HTERT RPE-1 (cell line): ENCODE measurements around the gene WIF1.

ENCODE experiments used
- in situ Hi-C: fragments of 300-500 bp; cut with MboI; formaldehyde crosslinking; loops from 4 replicates; pipeline ENCODE4 v1.14.3; 2020; ENCODE audit warnings: low sequenced_read_pairs

The WIF1 gene, protein sequence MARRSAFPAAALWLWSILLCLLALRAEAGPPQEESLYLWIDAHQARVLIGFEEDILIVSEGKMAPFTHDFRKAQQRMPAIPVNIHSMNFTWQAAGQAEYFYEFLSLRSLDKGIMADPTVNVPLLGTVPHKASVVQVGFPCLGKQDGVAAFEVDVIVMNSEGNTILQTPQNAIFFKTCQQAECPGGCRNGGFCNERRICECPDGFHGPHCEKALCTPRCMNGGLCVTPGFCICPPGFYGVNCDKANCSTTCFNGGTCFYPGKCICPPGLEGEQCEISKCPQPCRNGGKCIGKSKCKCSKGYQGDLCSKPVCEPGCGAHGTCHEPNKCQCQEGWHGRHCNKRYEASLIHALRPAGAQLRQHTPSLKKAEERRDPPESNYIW

DNA sequence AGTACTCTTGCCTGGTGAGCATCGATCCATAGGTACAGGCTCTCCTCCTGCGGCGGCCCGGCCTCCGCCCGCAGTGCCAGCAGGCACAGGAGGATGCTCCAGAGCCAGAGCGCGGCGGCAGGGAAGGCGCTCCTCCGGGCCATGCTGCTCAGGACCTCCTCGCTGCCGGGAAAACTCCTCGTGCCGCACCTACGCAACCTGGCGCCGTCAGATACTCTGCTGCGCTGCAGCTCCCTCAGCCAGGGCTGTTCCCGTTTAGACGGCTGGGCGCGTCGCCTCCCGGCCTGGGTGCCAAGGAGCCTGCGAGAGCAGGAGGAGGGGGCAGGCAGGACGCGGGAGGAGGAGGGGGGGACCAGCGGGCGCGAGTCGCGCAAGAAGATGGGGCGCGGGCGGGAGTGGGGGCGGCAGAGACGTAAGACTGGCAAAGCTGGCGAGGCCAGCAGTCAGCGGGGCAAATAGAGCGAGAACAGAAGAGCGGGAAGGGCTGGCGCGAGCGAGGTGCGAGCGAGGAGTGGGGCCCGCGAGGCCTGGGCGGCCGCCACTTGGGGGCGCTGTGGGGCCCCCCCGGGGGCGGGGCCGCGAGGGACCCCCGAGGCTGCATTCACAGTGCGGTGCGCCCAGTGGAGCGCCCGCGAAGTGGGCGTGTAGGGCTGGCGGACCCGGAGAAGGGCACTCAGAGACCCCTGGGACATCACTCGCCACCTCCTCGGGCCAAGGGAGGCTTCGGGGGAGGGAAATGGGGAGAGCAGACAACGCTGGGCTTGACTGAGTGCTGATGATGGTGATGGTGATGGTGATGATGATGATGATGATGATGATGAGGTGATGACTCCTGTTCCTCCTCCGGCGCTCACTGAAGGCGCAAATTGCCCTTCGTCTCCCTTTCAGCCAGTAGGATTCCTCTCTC is at the start of gene WIF1:
TSS of gene WIF1 (minus strand) at position 257 of the 907 bp plus-strand sequence. CDS start at position 143, 114 bp downstream.
- in situ Hi-C loops = no loop called here

DNA sequence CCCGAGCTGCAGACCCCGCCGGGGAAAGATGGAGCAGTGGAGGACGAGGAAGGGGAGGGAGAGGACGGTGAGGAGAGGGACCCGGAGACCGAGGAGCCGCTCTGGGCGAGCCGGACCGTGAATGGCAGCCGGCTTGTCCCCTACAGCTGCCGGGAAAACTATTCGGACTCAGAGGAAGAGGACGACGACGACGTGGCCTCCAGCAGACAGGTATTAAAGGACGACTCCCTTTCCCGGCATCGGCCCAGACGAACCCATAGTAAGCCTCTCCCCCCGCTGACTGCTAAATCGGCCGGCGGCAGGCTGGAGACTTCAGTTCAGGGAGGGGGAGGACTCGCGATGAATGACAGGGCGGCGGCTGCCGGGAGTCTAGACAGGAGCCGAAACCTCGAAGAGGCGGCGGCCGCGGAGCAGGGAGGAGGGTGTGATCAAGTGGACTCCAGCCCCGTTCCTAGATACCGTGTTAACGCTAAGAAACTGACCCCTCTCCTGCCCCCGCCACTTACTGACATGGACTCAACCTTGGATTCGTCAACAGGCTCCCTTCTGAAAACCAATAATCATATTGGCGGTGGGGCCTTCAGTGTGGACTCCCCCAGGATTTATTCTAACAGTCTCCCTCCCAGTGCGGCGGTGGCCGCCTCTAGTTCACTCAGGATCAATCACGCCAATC is 49.2 kb upstream of the WIF1 start:
- in situ Hi-C loops = no loop called here

DNA sequence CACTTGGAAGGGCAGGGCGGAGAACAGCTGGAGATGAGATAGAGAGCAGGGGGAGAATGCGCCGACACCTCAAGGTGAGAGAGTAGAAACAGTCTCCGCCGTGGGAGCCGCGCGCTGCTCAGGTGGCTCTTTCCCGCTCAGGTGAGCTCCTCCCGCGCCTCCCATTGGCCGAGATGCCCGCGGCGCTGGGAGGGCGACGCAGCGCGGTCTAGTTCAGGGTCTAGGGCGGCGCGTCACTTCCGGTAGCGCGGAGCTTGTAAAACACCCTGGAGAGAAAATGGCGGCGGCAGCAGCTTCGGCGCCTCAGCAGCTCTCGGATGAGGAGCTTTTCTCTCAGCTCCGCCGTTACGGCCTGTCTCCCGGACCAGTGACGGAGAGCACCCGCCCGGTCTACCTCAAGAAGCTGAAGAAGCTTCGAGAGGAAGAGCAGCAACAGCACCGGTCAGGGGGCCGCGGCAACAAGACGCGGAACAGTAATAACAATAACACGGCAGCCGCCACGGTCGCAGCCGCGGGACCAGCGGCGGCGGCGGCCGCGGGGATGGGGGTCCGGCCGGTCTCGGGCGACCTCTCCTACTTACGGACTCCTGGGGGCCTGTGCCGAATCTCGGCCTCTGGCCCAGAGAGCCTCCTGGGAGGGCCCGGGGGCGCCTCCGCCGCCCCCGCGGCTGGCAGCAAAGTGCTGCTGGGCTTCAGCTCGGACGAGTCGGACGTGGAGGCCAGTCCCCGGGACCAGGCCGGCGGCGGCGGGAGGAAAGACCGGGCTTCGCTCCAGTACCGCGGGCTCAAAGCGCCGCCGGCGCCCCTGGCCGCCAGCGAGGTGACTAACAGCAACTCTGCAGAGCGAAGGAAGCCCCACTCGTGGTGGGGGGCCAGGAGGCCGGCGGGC is 48.5 kb upstream of the WIF1 start, which contains the start of gene LEMD3:
TSS of gene LEMD3 (plus strand) at position 264 of the 889 bp plus-strand sequence. CDS start at position 278, 14 bp downstream.
- in situ Hi-C loops = no loop called here

DNA sequence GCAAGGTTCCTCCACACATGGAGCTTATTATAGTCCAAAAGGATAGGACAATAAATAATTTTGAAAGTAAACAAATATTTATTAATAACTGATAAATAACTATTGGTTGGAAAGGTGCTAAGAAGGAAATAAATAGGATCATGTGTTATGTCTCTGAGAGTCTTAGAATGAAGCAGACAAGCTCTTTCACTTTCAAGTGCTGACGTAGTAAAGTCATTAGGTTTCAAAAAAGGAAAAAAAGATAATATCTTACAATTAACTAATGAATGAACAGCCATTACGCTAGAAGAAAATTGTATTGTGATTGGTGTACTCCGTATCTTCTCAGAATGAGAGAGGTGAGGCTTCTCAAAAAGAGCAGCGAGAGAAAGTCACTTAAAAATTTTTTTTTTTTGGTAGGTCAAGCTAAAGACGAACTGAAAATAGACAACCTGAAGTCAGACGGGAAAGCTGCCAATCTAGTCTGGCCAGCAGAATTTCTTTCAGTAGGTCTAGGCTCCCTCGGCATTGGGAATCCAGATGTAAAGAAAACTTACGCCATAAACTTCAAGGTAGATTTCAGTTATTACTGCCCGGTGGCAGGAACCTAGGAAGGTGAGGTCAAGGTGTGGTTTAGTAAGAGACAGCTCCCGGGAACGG is 47.7 kb upstream of the WIF1 start:
- in situ Hi-C loops = no loop called here

DNA sequence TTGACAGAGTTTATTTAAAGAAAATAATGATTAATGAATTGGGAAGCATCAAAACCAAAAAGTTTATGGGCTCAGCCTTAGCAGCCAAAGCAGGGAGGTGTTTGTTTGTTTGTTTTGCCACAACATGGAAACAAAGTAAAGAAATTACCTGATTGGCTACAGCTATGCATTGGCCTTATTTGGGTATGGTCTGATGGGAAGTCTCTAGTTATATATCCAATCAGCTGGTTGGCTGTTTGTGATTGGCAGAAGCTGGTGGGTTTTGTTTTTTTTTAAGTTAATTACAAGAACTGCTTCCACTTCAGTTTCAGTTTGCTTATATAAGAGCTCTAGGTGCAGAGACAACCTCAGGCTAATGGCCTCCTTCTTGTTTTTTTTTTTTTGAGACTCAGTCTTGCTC is 43.7 kb upstream of the WIF1 start:
- in situ Hi-C loops = no loop called here

DNA sequence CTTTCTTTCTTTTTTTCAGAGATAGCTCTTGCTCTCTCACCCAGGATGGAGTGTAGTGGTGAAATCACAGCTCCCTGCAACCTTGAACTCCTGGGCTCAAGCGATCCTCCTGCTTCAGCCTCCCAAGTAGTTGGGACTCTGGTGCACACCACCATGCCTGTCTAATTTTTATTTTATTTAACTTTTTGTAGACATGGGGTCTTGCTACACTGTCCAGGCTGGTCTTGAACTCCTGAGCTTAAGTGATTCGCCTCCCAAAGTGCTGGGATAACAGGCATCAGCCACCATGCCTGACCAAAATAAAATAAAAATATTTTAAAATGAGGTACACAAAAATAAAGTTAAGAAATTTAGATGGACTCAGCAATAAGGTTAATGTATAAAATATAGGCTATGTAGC is 43.1 kb upstream of the WIF1 start:
- in situ Hi-C loops = no loop called here

DNA sequence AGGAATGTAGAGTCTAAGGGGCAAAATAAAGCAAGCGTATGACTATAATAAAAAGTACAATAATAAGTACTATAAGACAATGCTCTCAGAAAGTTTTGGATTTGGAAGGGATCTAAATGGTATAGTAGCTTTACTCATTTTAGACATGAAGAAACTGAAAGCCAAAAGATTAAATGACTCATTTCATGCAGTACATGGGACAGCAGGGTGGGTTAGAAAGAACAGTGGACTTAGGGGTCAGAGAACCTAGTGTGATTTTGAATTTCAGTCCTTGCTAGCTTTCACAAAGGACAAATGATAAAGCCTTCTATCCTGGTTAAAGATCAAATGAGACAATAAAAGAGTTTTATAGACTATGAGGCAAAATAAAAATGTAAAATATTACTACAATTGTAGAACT is 41.5 kb upstream of the WIF1 start:
- in situ Hi-C loops = no loop called here

DNA sequence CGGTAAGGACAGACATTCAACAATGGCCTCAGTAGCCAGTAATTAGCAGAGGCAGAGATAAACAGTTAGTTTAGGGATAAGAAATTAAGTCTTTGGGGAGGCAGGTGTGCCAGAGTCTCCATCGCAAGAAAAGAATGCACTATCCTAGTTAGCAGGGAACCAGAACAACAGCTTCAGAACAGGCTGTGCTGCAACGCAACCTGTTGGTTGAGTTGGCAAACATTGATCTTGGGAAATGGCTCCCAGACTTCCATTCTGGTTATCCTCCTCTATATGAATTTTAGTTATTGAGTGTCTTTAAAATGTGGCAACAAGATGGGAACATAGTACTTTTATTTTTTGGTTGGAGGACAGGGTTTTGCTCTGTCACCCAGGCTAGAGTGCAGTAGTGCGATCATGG is 36.0 kb upstream of the WIF1 start:
- in situ Hi-C loops = no loop called here

DNA sequence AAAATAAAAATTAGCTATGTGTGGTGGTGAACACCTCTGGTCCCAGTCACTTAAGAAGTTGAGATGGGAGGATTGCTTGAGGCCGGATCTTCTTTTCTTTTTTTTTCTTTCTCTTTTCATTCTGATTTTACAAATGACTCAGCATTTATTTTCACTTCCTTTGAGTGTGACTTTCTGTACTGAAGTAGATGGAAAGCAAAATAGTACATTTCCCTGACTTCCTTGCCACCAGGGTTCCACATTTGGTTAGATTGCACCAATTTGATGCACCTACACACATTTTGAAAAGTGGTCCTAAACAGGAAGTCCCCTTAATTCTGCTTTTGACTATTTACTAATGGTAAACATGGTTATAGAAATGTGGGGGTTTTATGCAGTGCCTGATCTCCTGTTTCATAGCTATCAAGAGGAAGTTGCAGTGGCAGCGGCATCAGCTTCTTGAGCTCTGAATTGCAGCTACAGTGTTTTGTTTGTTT is 35.3 kb upstream of the WIF1 start:
- in situ Hi-C loops = no loop called here

DNA sequence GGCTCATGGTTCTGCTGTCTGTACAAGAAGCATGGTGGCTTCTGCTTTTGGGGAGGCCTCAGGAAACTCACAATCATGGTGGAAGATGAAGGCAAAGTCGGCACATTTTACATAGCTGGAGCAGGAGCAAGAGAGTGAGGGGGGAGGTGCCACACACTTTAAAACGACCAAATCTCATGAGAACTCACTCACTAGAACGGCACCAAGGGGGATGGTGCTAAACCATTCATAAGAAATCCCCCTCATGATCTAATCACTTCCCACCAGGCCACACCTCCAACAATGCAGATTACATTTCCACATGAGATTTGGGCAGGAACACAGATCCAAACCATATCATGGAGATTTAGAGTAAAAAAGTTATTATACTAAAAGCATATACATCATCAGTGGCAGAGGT is 34.7 kb upstream of the WIF1 start:
- in situ Hi-C loops = no loop called here

DNA sequence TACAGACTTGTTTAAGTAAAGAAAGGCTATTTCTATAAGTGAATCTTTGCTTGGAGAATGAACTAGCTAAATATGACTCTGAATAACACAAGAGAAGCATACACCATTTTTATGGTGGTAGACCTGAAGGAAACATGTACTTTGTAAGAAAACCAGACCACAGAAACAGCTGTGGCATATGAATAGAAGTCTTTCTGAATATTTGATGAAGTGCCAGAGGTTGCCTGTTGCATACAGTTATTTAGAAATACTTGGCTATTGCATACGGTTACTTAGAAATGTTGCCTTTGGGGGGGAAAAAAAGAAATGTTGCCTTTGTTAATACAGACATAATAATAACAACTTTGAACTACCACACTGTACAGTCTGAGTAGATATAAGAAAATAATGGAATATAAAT is 31.5 kb upstream of the WIF1 start:
- in situ Hi-C loops = no loop called here

DNA sequence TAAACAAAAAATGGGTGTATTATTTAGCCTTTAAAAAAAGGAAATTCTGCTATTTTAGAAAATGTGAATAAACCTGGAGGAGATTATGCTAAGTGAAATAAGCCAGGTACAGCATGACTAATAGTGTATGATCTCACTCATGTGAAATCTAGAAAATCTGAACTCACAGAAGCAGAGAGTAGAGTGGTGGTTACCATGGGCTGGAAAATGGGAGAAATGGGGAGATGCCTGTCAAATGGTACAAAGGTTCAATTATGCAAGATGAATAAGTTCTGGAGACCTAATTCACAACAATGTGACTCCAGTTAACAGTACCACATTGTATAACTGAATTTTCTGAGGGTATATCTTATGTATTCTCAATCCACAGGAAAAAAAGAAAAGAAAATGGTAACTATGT is 30.9 kb upstream of the WIF1 start:
- in situ Hi-C loops = no loop called here

DNA sequence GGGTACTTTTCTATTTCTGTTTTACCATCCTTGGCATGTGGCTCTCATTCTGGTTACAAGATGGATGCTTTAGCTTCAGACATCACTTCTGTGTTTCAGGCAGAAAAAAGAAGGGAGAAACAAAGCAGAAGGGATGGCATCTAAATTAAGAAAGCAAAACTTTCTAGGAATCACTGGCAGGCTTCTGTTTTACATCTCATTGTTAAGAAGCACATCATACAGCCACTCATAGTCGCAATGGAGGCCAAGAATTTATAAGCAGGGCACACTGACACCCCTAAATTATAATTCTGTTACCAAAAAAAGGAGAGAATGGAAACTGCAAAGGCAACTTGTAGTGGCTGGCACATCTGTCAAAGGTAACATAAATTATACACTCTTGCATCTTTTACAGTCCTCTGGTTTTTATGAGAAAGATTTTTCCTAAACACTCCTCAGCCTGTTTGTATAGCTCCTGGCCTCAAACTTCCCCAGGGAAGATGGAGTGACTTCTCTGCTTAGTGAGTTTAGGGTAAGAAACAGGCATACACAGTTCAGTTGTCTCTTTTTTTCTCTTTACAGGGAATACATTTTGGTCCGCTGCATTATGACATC is 26.3 kb upstream of the WIF1 start:
- in situ Hi-C loops = no loop called here

DNA sequence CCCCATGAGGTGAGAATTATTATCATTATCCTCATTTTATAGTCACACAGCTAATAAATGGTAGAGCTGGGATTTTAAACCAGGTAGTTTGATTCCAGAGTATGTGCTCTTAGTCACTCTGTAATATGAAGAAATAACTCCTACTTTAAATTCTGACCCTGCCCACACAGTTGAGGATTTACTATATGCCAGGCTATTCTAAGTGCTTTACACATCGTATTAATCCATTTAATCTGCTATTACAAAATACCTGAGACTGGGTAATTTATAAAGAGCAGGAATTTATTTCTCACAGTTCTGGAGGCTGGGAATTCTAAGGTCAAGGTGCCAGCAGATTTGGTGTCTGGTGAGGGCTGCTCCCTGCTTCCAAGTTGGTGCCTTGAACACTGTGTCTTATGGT is 19.6 kb upstream of the WIF1 start:
- in situ Hi-C loops = no loop called here

DNA sequence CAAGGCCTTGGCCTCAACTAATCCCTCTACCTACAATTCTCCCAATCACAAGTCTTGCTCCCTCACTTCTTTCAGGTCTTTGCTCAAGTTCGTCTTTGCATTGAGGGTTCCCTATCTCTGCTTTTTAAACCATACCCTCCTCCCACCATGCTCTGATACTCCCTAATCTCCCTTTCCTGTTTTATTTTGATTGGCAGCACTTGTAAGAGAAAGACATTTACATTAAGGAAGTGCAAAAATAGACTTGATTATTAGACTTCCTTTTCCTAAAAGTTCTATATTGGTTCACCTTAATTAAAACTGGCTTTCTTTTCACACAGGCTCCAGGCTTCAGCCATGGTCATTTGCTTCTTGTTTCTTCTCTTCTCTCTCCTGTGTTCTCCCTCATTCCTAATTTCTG is 18.3 kb upstream of the WIF1 start:
- in situ Hi-C loops = no loop called here

DNA sequence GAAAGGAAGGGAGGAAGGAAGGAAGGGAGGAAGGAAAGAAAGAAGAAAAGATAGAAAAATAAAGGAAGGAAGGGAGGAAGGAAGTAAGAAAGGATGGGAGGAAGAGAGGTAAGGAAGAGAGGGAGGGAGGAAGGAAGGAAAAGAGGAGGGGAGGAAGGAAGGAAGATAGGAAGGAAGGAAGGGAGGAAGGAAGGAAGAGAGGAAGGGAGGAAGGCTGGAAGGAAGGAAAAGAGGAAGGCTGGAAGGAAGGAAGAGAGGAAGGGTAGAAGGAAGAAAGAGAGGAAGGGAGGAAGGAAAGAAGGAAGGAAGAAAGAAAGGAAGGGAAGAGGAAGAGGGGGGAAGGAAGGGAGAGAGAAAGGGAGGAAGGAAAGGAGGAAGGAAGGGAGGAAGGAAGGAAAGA is 12.8 kb upstream of the WIF1 start:
- in situ Hi-C loops = no loop called here

DNA sequence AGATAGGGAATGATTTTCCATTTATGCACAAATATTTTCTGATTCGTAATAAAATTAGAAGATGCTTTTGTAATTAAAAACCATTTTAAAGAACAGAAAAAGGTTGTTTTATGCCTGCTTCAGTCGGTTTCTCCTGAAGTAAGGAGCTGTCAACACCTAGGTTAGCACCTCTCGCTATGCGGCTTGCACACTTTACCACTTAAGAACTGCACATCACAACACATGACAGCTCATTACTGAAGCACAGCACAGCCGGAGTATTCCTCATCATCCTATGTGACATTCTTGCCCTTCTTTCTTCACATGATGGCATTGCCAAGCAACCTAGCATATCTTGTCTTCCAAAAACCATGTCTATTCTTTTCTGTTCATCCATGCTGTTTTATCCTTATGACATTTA is 5.4 kb upstream of the WIF1 start:
- in situ Hi-C loops = no loop called here

DNA sequence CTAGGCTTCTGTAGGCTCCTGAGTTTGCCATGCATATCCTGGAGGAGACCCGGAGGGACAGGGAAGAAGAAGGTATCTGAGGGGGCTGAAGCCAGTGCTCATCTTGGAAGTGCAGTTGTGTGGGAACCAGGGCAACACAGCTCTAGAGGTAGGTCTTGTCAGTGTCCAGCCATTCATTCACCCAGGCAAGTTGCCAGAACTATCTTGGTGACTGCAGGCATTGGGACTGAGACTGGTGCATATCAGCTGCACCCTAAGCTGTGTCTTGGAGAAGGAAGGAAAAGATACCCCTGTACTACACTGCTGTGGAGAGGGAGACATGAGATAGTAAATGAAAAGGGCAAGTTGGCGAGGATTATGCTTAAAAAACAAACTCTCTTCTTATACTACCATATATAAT is 4.9 kb upstream of the WIF1 start:
- in situ Hi-C loops = no loop called here

DNA sequence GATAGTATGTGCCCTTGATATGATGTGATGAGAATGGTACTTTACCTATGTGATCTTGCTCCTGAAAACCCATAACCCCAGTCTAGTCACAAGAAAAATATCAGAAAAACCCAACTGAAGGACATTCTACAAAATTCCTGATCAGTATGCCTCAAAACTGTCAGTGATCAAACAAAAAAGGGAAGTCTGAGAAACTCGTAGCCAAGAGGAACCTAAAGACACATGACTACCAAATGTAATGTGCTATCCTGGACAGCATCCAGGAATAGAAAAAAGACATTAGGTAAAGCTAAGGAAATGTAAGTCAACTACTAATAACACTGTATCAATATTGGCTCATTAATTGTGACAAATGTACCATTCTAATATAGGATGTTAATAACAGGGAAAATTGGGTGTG is 4.1 kb upstream of the WIF1 start:
- in situ Hi-C loops = no loop called here
